ENCODE results near the gene ZCCHC14.
"Not testable (repeated sequence)": the region's sequence is repeated elsewhere in the genome, so short reads cannot be mapped to it uniquely, and the experiment has no call there.

GRCh38 chr16:87497767-87498290, 5.0 kb upstream of the ZCCHC14 start:
- TF ChIP-seq CTCF (IDR thresholded peaks at IDR 0.05; ENCODE audit: low read depth, low read length, poor library complexity, severe bottlenecking); EZH2phosphoT487 (IDR thresholded peaks at IDR 0.05; ENCODE audit: borderline replicate concordance, low read length): not testable (repeated sequence)

Measured in DOHH2 (cell line).